ENCODE results near the gene CARMIL1.

CARMIL1 gene

DNA sequence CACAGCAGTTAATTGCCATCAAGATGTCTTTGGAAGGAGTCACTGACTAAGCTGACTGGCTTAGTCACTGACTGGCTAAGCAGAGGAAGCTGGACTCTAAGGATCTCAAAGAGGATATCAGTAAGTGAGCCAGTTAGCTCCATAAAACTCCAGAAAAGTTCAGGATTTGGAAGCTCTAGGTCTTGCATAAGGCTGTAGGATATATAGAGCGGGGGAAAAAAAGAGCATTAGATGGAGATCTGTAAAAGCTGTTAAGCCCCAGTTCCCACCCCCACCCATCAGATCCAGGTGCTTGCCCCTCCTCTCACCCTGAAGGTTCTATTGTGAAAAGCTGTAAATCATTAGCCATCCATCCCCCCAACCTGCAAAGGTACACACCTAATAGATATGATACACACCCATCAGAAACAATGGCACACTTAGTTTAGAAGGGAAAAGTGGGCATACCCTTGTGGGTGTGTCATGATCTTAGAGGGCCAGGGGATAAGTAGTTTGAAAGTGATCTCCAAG is 32.2 kb downstream of the CARMIL1 start:
- DNase-seq, result no peak

DNA sequence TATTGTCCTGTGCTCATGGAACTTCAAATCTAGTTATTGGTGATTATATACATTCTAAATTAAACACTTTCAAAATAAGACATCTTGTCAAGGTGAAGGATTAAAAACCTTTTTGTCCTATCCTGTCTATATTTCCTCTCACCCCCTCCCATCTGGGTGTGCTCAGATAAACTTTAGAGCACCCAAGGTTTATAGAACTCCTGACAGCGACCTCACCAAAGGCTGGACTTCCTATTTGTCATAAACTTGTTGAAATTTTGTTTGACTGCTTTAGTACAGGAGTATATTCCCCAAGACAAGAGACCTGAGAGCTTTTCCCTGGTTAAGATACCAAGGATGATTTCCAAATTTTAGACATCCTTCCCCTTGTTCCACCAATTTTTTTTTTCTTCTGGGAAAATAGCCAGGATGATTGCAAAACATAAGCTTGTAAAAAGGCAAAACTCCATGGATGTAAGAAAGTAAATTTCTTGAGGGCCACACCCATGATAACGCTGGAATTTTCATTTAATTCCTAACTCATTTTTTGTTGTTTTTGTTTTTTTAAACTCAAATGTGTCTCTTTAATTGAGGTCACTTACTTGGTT is 33.0 kb downstream of the CARMIL1 start:
- DNase-seq, result no peak

DNA sequence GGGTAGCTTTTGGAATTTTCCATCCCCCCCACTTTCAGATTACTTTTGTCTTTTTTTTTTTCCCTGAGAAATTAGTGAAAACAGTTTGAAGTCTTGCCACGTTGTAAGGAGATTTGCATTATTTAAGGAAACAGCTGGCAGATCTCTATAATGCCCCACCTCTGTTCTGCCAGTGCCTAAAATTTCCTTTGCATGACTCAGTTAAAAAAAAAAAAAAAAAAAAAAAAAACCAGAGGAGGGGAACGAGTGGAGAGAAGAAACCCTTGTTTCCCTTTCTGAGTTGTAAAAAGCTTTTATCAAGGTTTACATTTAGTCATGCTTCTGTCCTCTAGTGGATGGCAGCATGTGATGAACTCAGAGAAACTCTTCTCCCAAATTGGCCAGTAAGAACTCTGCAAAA is 33.5 kb downstream of the CARMIL1 start:
- DNase-seq, result no peak

DNA sequence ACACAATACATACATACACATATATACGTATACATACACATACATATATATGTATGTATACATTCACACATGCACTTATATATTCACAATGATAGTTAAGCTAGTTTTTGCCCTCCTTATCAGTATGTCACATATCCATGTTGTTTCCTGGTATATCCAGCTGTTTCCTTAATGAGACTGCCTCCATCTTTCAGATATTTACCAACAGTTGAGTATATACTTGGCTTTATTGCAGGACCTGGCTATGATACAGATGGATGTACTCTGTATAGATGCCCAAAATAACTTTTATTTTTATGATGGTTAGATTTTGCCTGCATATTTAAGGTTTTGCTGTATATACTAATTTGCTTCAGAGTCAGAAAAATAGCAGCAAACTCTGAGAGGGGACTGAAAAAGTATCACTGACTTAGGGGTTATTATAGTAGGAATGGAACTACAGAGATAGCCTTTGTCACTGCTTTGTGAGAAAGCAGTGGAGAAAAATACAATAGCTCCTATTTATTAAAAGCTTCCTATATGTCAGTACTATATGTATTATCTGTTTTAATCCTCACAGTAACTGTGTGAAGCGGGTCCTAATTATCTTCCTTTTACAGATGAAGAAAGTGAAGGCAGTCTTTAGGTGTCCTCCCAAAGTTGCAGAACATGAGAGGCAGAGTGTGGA is 35.5 kb downstream of the CARMIL1 start:
- DNase-seq, result no peak

DNA sequence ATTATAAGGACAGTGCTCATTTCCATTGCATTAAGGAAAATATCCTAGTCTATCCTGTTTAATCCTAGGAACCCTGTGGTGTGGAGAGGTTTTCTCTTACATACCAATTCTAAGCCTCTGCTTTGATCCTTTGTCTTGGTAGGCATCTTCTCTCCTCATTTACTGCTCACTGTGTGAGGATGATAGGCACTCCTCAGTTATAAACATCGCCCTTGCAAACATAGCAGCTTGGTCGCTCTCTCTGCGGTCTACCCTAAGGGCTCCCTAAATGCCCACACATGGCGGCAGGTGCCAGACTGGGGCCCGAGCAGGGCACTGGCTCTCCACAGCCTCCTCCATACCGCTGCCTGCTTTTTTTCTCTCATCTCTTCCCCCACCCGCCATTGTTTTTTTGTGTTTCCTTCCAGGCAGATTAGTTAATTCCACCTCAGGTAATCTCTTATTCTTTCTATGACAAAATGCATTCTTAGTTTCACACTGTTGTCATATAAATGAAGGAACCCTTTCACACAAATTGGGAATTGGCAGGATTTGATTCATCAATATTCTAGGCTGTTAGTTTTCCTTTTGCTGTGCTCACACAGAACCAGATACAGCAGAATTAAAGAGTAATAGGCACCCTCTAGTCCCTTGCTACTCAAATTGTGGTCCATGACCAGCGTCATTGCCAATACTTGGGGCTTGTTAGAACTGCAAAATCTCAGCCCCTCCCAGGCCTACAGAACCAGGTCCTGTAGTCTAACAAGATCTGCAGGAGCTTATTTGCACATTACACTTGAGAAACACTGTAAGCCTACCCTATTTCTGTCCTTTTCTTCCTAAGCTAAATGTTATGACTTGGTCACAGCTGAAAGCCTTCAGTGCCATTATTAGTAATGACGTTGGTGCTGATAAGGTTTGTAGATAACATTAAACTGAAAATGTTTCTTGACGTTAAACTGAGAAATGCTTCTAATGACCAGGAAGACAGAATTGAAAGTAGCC is 36.3 kb downstream of the CARMIL1 start:
- DNase-seq, result no peak

- no peak for DNase-seq
These were observed 37.5 kb downstream of the CARMIL1 start for GRCh38 chr6:25316626-25317025.

GRCh38 chr6:25318589-25318988 is 39.4 kb downstream of the CARMIL1 start:
- DNase-seq, result no peak

GRCh38 chr6:25320459-25320858 is 41.3 kb downstream of the CARMIL1 start:
- no peak for DNase-seq

DNA sequence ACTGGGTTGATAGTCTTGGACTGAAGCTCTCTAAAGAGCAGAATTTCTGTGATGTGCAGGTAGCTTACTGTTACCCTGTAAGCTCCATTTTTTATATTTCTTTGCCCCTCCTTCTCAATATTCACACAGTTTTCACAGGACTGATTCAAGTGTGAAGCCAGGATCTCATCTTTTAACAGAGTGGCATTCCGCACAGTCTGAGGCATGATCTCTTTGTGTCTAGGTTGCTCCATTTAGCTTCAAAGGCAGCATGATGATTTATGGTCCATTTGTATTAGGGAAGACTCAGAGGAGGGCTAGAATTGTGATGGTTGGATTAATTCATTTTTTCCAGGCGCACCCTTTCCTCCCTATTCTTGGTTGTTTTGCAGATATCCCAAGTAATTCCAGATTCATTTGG is 43.5 kb downstream of the CARMIL1 start:
- no peak for DNase-seq

DNA sequence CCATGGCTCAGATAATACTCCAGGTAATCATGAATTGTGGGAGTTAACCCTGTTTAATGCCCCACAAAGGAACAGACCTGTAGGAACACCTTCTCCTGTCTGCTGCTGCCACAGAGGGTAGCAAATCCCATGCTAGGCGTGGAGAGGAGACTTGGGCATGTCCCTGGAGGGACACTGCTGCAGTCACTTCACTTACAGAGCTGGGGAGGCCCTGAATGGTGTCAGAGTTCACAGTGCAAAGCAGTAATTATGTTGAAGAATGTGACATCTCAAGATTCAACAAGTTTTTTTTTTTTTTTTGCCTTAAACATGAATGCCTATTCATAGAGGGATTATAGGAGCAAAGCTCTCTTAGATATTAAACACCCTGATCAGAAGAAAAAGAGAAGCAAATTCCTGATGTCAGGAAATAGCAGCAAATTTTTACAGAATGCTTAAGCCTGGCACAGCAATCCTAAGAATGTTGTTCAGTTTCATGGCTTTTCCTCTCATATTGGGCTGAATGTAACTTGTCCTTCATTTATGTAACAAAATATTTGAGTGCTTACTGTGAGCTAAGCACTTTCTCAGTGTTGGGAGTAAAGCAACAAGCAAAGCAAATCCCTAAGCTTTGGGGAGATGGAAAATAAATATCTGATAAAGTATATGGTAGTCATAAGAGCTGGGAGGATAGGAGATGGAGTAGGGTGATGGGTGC is 45.0 kb downstream of the CARMIL1 start:
- DNase-seq, result no peak

DNA sequence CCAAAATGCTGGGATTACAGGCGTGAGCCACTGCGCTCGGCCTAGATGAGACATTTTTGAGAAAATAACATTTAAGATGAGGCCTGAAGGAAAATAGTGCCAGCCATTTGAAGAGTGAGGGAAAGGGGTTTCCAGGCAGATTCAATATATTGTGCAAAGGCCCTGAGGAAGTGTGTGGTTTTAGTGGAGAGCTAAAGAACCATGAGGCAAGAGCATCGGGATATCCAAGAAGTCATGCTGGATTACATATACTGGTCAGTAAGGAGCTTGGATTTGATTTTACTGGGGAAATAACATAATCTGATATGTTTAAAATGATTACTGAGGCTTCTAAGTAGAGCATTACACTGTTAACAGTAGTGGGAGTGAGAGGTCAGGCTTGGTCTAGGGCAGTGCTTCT is 47.0 kb downstream of the CARMIL1 start:
- no peak for DNase-seq

DNA sequence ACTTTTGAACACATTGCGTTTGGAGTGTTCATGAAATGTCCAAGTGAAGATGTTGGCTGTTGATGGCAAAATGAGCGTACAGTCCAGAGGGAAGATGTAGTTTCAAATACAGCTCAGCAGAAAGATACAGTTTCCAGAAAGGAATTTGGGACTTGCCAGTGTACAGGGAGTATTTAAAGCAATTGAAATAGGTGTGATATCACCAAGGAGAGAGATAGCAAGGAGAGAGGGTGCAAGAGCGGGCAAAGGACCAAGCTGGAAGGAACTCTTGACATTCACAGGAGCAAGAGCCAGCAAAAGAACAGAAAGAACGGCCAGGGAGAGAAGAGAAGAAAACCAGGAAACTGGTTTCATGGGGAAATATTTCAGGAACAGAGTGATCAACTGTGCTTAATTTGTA is 47.8 kb downstream of the CARMIL1 start:
- DNase-seq, result no peak

GRCh38 chr6:25327432-25327831 is 48.3 kb downstream of the CARMIL1 start:
- DNase-seq, result no peak

- no peak for DNase-seq
These were observed 50.1 kb downstream of the CARMIL1 start for GRCh38 chr6:25329161-25329817.

GRCh38 chr6:25329982-25330381 is 50.8 kb downstream of the CARMIL1 start:
- no peak for DNase-seq

DNA sequence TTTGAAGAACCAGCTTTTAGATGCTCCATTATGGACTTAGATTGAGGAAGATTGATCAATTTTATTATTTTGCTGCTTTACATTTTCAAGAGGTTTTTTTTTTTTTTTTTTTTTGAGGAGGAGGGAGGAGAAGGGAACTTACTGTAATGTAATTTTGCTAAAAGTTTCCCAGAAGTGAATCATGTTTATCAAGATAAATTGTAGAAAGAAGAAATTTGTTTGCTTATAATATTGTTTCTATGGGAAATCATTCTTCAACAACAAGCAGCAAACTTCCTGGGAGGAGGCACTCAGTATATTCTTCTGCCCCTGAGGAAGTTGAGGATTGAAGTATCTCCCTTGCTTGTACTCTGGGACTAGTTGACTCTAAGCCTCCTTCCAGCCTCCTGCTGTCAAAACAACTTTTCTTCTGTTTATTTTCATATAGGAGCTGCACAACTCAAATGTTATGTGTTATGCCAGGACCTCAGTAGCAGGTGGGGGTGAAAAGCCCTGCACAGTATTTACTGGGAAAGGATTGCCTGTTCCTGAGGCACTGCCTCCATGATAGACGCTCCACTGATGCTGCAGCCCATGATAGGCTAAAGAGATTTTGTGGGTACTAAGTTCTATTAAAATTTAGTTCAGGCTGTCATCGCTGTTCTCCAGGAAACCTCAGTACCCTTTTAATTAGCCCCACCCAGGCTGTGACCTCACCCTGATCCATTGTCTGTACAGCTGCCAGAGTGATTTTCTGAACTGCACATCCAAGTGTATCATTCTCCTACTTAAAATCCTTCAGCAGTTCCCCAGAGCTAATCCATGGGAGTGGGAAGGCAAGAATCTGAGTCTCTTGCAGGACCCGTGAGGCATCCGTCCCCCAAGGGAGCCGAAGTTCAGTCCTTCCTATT is 51.9 kb downstream of the CARMIL1 start:
- no peak for DNase-seq

DNA sequence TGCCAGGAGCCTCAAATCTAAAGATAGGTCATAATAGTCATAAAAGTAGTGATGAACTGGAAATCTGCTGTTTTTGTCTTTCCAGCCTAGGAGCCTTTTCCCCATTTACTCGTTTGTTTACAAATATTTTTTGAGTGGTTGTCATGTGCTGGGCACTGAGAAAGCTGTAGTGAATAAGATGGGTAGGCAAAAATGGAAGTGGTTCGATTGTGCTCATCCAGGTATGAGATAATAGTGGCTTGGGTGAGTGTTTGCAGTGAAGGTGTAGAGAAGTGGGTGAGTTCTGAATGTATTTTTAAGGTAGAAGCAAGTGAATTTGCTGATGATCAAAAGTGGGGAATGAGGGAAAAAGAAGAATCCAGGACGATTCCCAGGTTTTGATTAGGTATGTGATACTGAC is 53.0 kb downstream of the CARMIL1 start:
- DNase-seq, result no peak

- DNase-seq, result no peak
These were observed 53.5 kb downstream of the CARMIL1 start for GRCh38 chr6:25332655-25333071.

- DNase-seq, result no peak
These were observed 54.3 kb downstream of the CARMIL1 start for GRCh38 chr6:25333471-25333870.

- no peak for DNase-seq
These were observed 55.6 kb downstream of the CARMIL1 start for GRCh38 chr6:25334793-25335192.

DNA sequence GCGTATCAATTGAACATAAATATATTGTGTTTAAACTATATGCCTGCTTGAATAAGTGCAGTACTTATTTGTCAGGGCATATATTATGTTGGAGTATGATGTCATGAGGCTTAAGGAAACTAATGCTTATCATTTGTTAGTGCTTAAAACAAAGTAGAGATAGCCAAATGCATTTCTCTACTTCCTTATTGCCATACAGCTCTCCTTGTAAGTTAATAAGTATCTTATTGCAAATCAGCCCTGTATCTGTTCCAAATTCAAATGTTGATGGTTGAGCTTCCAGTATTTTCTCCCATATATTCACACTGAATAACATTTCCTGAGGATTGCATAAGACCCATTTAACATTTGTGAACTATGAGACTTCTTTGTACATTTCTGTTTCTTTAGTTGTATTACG is 57.8 kb downstream of the CARMIL1 start:
- no peak for DNase-seq
